ENCODE data around the gene CYP8B1.

GRCh38 chr3:42874749-42875148 lies 930 bp downstream of the CYP8B1 start:
- TF ChIP-seq, protein P1, sequence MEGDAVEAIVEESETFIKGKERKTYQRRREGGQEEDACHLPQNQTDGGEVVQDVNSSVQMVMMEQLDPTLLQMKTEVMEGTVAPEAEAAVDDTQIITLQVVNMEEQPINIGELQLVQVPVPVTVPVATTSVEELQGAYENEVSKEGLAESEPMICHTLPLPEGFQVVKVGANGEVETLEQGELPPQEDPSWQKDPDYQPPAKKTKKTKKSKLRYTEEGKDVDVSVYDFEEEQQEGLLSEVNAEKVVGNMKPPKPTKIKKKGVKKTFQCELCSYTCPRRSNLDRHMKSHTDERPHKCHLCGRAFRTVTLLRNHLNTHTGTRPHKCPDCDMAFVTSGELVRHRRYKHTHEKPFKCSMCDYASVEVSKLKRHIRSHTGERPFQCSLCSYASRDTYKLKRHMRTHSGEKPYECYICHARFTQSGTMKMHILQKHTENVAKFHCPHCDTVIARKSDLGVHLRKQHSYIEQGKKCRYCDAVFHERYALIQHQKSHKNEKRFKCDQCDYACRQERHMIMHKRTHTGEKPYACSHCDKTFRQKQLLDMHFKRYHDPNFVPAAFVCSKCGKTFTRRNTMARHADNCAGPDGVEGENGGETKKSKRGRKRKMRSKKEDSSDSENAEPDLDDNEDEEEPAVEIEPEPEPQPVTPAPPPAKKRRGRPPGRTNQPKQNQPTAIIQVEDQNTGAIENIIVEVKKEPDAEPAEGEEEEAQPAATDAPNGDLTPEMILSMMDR (IDR thresholded peaks at IDR 0.05) = no peak
- TF ChIP-seq POLR2AphosphoS5 (IDR thresholded peaks at IDR 0.05; ENCODE audit: insufficient read depth in 1 of 2, low read depth in 1 of 2) = no peak
- TF ChIP-seq POLR2A (IDR thresholded peaks at IDR 0.05) = no peak
